HepG2 (cell line): ENCODE data around the gene BBS4. TPM values are rescaled to one million over a fixed set of nuclear protein-coding genes. Genes with fewer than 3 reads are reported as not detected.

ENCODE experiments used
- ATAC-seq: fragments of 200-7000 bp; cut with Tn5 transposase; 3 replicates; pipeline ENCODE4 v1.9.1; 2020; ENCODE audit warnings: mild to moderate bottlenecking, moderate library complexity
- BruUV-seq: library from RNA; stranded (reverse); fragments of 400-500 nt; replicated peaks from 2 replicates; lab custom pipeline; 2021; lab: Mats Ljungman, UMichigan
- CTCF ChIA-PET: fragments of 300-600 bp; formaldehyde crosslinking; extraction: SDS; loops from one replicate; lab custom pipeline; 2021; ENCODE audit warnings: low total read pairs, inconsistent platforms, low intra/inter-chr PET ratio; lab: Yijun Ruan, JAX
- POLR2A ChIA-PET: fragments of 350-600 bp; sonication (Branson Sonifier 250); formaldehyde crosslinking; loops from one replicate; lab custom pipeline; 2020; ENCODE audit warnings: antibody characterized with exemption, inconsistent platforms; lab: Yijun Ruan, JAX
- DNase-seq: peaks from one replicate; pipeline ENCODE4 v3.0.0-alpha.2; 2015; ENCODE audit warnings: low spot score
- FAIRE-seq: peaks from 3 replicates; lab custom pipeline; 2011; peaks lifted over from hg19 to GRCh38; lab: Jason Lieb, UNC
- H2AFZ ChIP-seq: one replicate; pipeline ENCODE4 v1.6.1; 2011; ENCODE audit warnings: low read length, inconsistent platforms
- H3K27ac ChIP-seq: fragments of 300-600 bp; 3 replicates; pipeline ENCODE4 v1.8.0; 2011; ENCODE audit warnings: mixed run types, mild to moderate bottlenecking, mixed read lengths, low read length, inconsistent platforms; ENCODE audit not compliant: insufficient read depth; ENCODE audit errors: extremely low read length
- H3K27me3 ChIP-seq, 2 experiments: fragments of 200-600 bp in 1 of 2; 2 replicates in 1 of 2; 3 replicates in 1 of 2; pipeline versions ENCODE4 v1.6.0 to v1.8.0; 2011; ENCODE audit warnings: low read length in 2 of 2, mild to moderate bottlenecking in 2 of 2, moderate library complexity in 2 of 2, inconsistent platforms in 1 of 2; ENCODE audit not compliant: insufficient read depth in 2 of 2, control insufficient read depth in 1 of 2
- H3K36me3 ChIP-seq, 2 experiments: fragments of 200-600 bp in 1 of 2; replicated peaks in 1 of 2; 2 replicates in 1 of 2; 3 replicates in 1 of 2; pipeline versions ENCODE4 v1.5.1 to v1.8.0; 2011; ENCODE audit warnings: low read length in 2 of 2, inconsistent platforms in 1 of 2; ENCODE audit not compliant: insufficient read depth in 2 of 2, control insufficient read depth in 1 of 2
- H3K4me1 ChIP-seq: 2 replicates; pipeline ENCODE4 v1.5.1; 2012; ENCODE audit warnings: low read length, inconsistent platforms; ENCODE audit not compliant: insufficient read depth
- H3K4me2 ChIP-seq: 2 replicates; pipeline ENCODE4 v1.6.0; 2011; ENCODE audit warnings: low read depth, low read length, inconsistent platforms
- H3K4me3 ChIP-seq, 3 experiments: fragments of 200-600 bp in 1 of 3; sonication (generic), shearing (Covaris generic) in 1 of 3; replicated peaks in 1 of 3; 2 replicates each; pipeline ENCODE4 v1.5.1; 2011 to 2016; ENCODE audit warnings: low read length in 3 of 3, inconsistent platforms in 2 of 3, low read depth in 2 of 3, mild to moderate bottlenecking in 2 of 3, control low read depth in 1 of 3, mixed read lengths in 1 of 3; ENCODE audit not compliant: insufficient read depth in 1 of 3
- H3K79me2 ChIP-seq: one replicate; pipeline ENCODE4 v1.6.1; 2011; ENCODE audit warnings: low read length, inconsistent platforms; ENCODE audit not compliant: insufficient read depth
- H3K9ac ChIP-seq: 2 replicates; pipeline ENCODE4 v1.6.0; 2011; ENCODE audit warnings: mild to moderate bottlenecking, low read depth, low read length, inconsistent platforms; ENCODE audit not compliant: insufficient read depth
- H3K9me3 ChIP-seq: 2 replicates; pipeline ENCODE4 v1.5.1; 2012; ENCODE audit warnings: mild to moderate bottlenecking, low read length
- H4K20me1 ChIP-seq: 2 replicates; pipeline ENCODE4 v1.6.0; 2011; ENCODE audit warnings: inconsistent platforms, mild to moderate bottlenecking, low read length, moderate library complexity; ENCODE audit not compliant: insufficient read depth
- ARNTL ChIP-seq: sonication (generic); formaldehyde crosslinking; IDR thresholded peaks from 2 replicates; pipeline ENCODE4 v1.4.0; 2020; ENCODE audit warnings: mild to moderate bottlenecking, missing genetic modification reagents
- ERF ChIP-seq: IDR thresholded peaks from 2 replicates; pipeline ENCODE4 v1.6.1; 2018; ENCODE audit warnings: missing biosample characterization, missing genetic modification reagents
- MXD3 ChIP-seq: IDR thresholded peaks from 2 replicates; pipeline ENCODE4 v1.6.1; 2016; ENCODE audit warnings: mild to moderate bottlenecking, missing biosample characterization, missing genetic modification reagents
- SIX4 ChIP-seq: sonication (generic); formaldehyde crosslinking; IDR thresholded peaks from 2 replicates; pipeline ENCODE4 v1.4.0; 2020; ENCODE audit warnings: missing genetic modification reagents
- TEAD3 ChIP-seq: optimal IDR thresholded peaks from 2 replicates; pipeline ENCODE3; 2016; ENCODE audit warnings: borderline replicate concordance
- THRA ChIP-seq: sonication (generic); formaldehyde crosslinking; IDR thresholded peaks from 2 replicates; pipeline ENCODE4 v1.4.0; 2020; ENCODE audit warnings: missing genetic modification reagents, borderline replicate concordance
- ZFP91 ChIP-seq: sonication (generic); formaldehyde crosslinking; IDR thresholded peaks from 2 replicates; pipeline ENCODE4 v1.9.0; 2022; ENCODE audit warnings: missing genetic modification reagents, mild to moderate bottlenecking, borderline replicate concordance
- ZNF101 ChIP-seq: sonication (generic); formaldehyde crosslinking; IDR thresholded peaks from 2 replicates; pipeline ENCODE4 v1.4.0; 2020; ENCODE audit warnings: mild to moderate bottlenecking, low read depth, missing genetic modification reagents, borderline replicate concordance
- ZNF552 ChIP-seq: sonication (generic); formaldehyde crosslinking; IDR thresholded peaks from 2 replicates; pipeline ENCODE4 v1.9.0; 2022; ENCODE audit warnings: missing genetic modification reagents, mild to moderate bottlenecking, borderline replicate concordance
- ZNF768 ChIP-seq: sonication (generic); formaldehyde crosslinking; IDR thresholded peaks from 2 replicates; pipeline ENCODE4 v1.4.0; 2020; ENCODE audit warnings: missing genetic modification reagents
- ZNF879 ChIP-seq: sonication (generic); formaldehyde crosslinking; IDR thresholded peaks from 2 replicates; pipeline ENCODE4 v1.8.1; 2023; ENCODE audit warnings: missing genetic modification reagents
- WGBS: methylation state at CpG from one replicate; pipeline ENCODE4 v1.1.6; 2017; ENCODE audit warnings: low lambda C conversion rate; 5-methylcytosine and 5-hydroxymethylcytosine counted together
- in situ Hi-C: cut with HindIII; loops from 2 replicates; pipeline ENCODE4 v1.10.0; 2017; ENCODE audit warnings: low pct_unique_long_range_greater_than_20kb; ENCODE audit not compliant: extremely low pct_ligation_motif_present
- intact Hi-C: fragments of 100-400 bp; cut with micrococcal nuclease; formaldehyde crosslinking; loops from one replicate; pipeline ENCODE4 v1.10.0; 2022; ENCODE audit not compliant: unreplicated experiment
- polyA plus RNA-seq, 8 experiments: library from polyadenylated mRNA; depleted of rRNA in 3 of 8; stranded (reverse) in 7 of 8; unstranded in 1 of 8; fragments of >200 nt; fragmentation: Illumina TruSeq in 4 of 8; extraction: Trizol in 4 of 8; gene quantifications; 2 replicates each; pipeline versions ENCODE4 v1.2.1 to v1.2.3, GENCODE V29; 2011 to 2016; ENCODE audit warnings: low read depth in 4 of 8, missing spikeins in 1 of 8, mixed read lengths in 1 of 8; ENCODE audit not compliant: insufficient read depth in 1 of 8
- total RNA-seq, 5 experiments: library from RNA; depleted of rRNA; stranded (reverse); fragments of >200 nt; fragmentation: Illumina TruSeq; extraction: Trizol; gene quantifications; 2 replicates each; pipeline ENCODE4 v1.2.3, GENCODE V29; 2016; ENCODE audit warnings: low read depth in 1 of 5

Gene BBS4
- total and polyA plus RNA-seq, 2 of the 13 experiments (the other 11 are each of a cell fraction or from before 2014, with no cell fraction given): 16.0 to 21.3 TPM

- Histone ChIP-seq H3K36me3 (no peaks in the 10 kb centered on the region), H2AFZ (no peak overlapping the region), H3K4me2 (no peak overlapping the region), H3K27me3 (no peaks in the 10 kb centered on the region), H3K4me3 (no peak overlapping the region), H3K79me2 (peaks cover 3% of the 10 kb centered on the region), H3K9me3 (no peaks in the 10 kb centered on the region), H3K9ac (no peak overlapping the region), H4K20me1 (no peaks in the 10 kb centered on the region), H3K4me1 (no peaks in the 10 kb centered on the region), H3K27ac (no peak overlapping the region)
- DNase-seq (no peak), ATAC-seq (no peak), FAIRE-seq (no peak)
- CTCF ChIA-PET: no interaction called here
- POLR2A ChIA-PET: no interaction called here
- in situ Hi-C loops (no loop called here), intact Hi-C loops (no loop called here)
- no peak for TF ChIP-seq ZNF879
- no peak for TF ChIP-seq ERF (CRISPR knock-in tag)
- TF ChIP-seq ARNTL (CRISPR knock-in tag): no peak
- TF ChIP-seq MXD3 (CRISPR knock-in tag): no peak
- no peak for TF ChIP-seq TEAD3 (CRISPR knock-in tag)
- no peak for TF ChIP-seq ZNF768
- no peak for TF ChIP-seq THRA
- TF ChIP-seq ZNF101 (CRISPR knock-in tag): no peak
- TF ChIP-seq ZFP91: no peak
- TF ChIP-seq ZNF552 (CRISPR knock-in tag): no peak
- no peak for TF ChIP-seq SIX4 (CRISPR knock-in tag)
- no TSS peak for BruUV-seq
- WGBS: 97% methylated on average over 9 of the region's 9 CpGs
Measured at GRCh38 chr15:72700076-72700475, 14.1 kb downstream of the BBS4 start.
